ENCODE results near the gene FAM120B.

- TF ChIP-seq, protein P1, sequence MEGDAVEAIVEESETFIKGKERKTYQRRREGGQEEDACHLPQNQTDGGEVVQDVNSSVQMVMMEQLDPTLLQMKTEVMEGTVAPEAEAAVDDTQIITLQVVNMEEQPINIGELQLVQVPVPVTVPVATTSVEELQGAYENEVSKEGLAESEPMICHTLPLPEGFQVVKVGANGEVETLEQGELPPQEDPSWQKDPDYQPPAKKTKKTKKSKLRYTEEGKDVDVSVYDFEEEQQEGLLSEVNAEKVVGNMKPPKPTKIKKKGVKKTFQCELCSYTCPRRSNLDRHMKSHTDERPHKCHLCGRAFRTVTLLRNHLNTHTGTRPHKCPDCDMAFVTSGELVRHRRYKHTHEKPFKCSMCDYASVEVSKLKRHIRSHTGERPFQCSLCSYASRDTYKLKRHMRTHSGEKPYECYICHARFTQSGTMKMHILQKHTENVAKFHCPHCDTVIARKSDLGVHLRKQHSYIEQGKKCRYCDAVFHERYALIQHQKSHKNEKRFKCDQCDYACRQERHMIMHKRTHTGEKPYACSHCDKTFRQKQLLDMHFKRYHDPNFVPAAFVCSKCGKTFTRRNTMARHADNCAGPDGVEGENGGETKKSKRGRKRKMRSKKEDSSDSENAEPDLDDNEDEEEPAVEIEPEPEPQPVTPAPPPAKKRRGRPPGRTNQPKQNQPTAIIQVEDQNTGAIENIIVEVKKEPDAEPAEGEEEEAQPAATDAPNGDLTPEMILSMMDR (conservative IDR thresholded peaks at IDR 0.05; ENCODE audit: low read depth, low read length): no peak
- TF ChIP-seq NFE2L2 (IDR thresholded peaks at IDR 0.05; ENCODE audit: low read depth, low read length) (no peak), POLR2A (IDR thresholded peaks at IDR 0.05; ENCODE audit: low read depth, low read length) (no peak), FOS (IDR thresholded peaks at IDR 0.05; ENCODE audit: low read depth, low read length) (no peak)
- TF ChIP-seq, protein P2, sequence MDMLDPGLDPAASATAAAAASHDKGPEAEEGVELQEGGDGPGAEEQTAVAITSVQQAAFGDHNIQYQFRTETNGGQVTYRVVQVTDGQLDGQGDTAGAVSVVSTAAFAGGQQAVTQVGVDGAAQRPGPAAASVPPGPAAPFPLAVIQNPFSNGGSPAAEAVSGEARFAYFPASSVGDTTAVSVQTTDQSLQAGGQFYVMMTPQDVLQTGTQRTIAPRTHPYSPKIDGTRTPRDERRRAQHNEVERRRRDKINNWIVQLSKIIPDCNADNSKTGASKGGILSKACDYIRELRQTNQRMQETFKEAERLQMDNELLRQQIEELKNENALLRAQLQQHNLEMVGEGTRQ (IDR thresholded peaks at IDR 0.05; ENCODE audit: low read depth, low read length): no peak
These were observed 33.4 kb upstream of the FAM120B start for GRCh38 chr6:170273191-170273590.
